Measurements from ENCODE around the gene HLTF.

HLTF gene

GRCh38 chr3:149086232-149086988 lies at the start of gene HLTF:
Gene HLTF, minus strand, starts transcription at chr3:149086533. Its CDS starts 197 bp downstream, at chr3:149086336.
- peak within 1 kb of the TSS; percentile 93 for H3K4me3 Mint-ChIP-seq
- peaks cover 23% of the 10 kb centered on the region for H3K4me1 Mint-ChIP-seq (ENCODE audit: low read depth)
- peak within 1 kb of the TSS; percentile 50 for H3K27ac Mint-ChIP-seq
- peaks cover 10% of the 10 kb centered on the region for H3K36me3 Mint-ChIP-seq (ENCODE audit: low read depth)
- H3K27me3 Mint-ChIP-seq, result no peaks in the 10 kb centered on the region
- no peaks in the 10 kb centered on the region for H3K9me3 Mint-ChIP-seq

GRCh38 chr3:149134575-149134974 lies 48.2 kb upstream of the HLTF start:
- Mint-ChIP-seq H3K27ac (no peak overlapping the region), H3K36me3 (ENCODE audit: low read depth) (peaks cover 10% of the 10 kb centered on the region), H3K4me1 (ENCODE audit: low read depth) (peaks cover 46% of the 10 kb centered on the region), H3K9me3 (no peaks in the 10 kb centered on the region), H3K4me3 (no peak overlapping the region), H3K27me3 (no peaks in the 10 kb centered on the region)

GRCh38 chr3:149131589-149131988 lies 45.3 kb upstream of the HLTF start:
- Mint-ChIP-seq H3K27me3 (peaks cover 3% of the 10 kb centered on the region), H3K36me3 (ENCODE audit: low read depth) (peaks cover 10% of the 10 kb centered on the region), H3K27ac (no peak overlapping the region), H3K9me3 (no peaks in the 10 kb centered on the region), H3K4me1 (ENCODE audit: low read depth) (peaks cover 50% of the 10 kb centered on the region), H3K4me3 (peak overlapping the region; percentile 90)

- Mint-ChIP-seq H3K9me3 (no peaks in the 10 kb centered on the region), H3K4me1 (ENCODE audit: low read depth) (peaks cover 47% of the 10 kb centered on the region), H3K36me3 (ENCODE audit: low read depth) (peaks cover 10% of the 10 kb centered on the region), H3K27ac (peak within 1 kb of the TSS; percentile 84), H3K4me3 (peak within 1 kb of the TSS; percentile 90), H3K27me3 (peaks cover 6% of the 10 kb centered on the region)
Observed at GRCh38 chr3:149129326-149130205, 43.2 kb upstream of the HLTF start, which contains the start of gene HPS3. Gene HPS3, plus strand, starts transcription at chr3:149129638. Its CDS starts 86 bp downstream, at chr3:149129724.

GRCh38 chr3:149128821-149129220 lies 42.5 kb upstream of the HLTF start:
- H3K4me3 Mint-ChIP-seq, result peak overlapping the region; percentile 90
- H3K9me3 Mint-ChIP-seq, result no peaks in the 10 kb centered on the region
- H3K27ac Mint-ChIP-seq, result peak overlapping the region; percentile 84
- H3K36me3 Mint-ChIP-seq (ENCODE audit: low read depth), result peaks cover 6% of the 10 kb centered on the region
- peaks cover 6% of the 10 kb centered on the region for H3K27me3 Mint-ChIP-seq
- H3K4me1 Mint-ChIP-seq (ENCODE audit: low read depth), result peaks cover 42% of the 10 kb centered on the region

- Mint-ChIP-seq H3K36me3 (ENCODE audit: low read depth) (no peaks in the 10 kb centered on the region), H3K27ac (no peak overlapping the region), H3K4me3 (no peak overlapping the region), H3K9me3 (no peaks in the 10 kb centered on the region), H3K4me1 (ENCODE audit: low read depth) (peaks cover 3% of the 10 kb centered on the region), H3K27me3 (peaks cover 4% of the 10 kb centered on the region)
Observed at GRCh38 chr3:149122721-149123578, 36.6 kb upstream of the HLTF start.

- H3K9me3 Mint-ChIP-seq, result no peaks in the 10 kb centered on the region
- no peak overlapping the region for H3K27ac Mint-ChIP-seq
- peaks cover 3% of the 10 kb centered on the region for H3K4me1 Mint-ChIP-seq (ENCODE audit: low read depth)
- H3K36me3 Mint-ChIP-seq (ENCODE audit: low read depth), result no peaks in the 10 kb centered on the region
- no peak overlapping the region for H3K4me3 Mint-ChIP-seq
- H3K27me3 Mint-ChIP-seq, result no peaks in the 10 kb centered on the region
Observed at GRCh38 chr3:149120051-149120972, 34.0 kb upstream of the HLTF start.

DNA sequence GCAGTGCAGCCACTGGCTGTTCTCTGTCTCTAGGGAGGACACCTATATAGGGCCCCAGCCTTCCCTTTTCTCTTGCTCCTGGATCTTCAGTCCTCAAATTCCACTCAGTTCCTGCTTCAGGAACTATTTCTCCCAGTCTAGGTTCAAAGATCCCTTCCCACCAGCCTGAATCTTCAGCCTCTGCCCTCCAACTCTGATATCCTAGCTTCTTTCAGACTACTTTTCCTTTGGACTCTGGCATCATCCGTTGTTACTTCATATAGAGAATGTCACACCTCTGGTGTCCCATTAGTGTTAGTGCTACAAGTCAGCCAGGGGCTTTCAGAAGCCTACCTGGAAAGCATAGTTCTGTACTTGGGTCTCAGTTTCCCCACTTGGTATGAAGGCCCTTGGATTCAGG lies 33.1 kb upstream of the HLTF start:
- peaks cover 3% of the 10 kb centered on the region for H3K4me1 Mint-ChIP-seq (ENCODE audit: low read depth)
- H3K27me3 Mint-ChIP-seq, result no peaks in the 10 kb centered on the region
- no peak overlapping the region for H3K27ac Mint-ChIP-seq
- no peak overlapping the region for H3K4me3 Mint-ChIP-seq
- H3K9me3 Mint-ChIP-seq, result no peaks in the 10 kb centered on the region
- no peaks in the 10 kb centered on the region for H3K36me3 Mint-ChIP-seq (ENCODE audit: low read depth)

GRCh38 chr3:149118724-149119123 lies 32.4 kb upstream of the HLTF start:
- Mint-ChIP-seq H3K27ac (no peak overlapping the region), H3K4me3 (no peak overlapping the region), H3K4me1 (ENCODE audit: low read depth) (peaks cover 3% of the 10 kb centered on the region), H3K36me3 (ENCODE audit: low read depth) (no peaks in the 10 kb centered on the region), H3K9me3 (no peaks in the 10 kb centered on the region), H3K27me3 (no peaks in the 10 kb centered on the region)

DNA sequence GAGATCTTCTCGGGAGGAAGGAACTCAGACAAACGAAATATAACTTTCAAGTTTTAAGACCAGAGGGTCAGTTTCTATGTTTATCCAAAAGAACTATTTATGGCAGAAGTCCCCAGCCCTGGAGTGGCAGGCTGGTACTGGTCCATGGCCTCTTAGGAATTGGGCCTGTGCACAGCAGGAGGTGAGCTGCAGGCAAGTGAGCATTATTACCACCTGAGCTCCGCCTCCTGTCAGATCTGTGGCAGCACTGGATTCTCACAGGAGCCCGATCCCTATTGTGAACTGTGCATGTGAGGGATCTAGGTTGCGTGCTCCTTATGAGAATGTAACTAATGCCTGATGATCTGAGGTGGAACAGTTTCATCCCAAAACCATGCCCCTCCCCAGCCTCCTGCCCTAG lies 28.8 kb upstream of the HLTF start:
- peaks cover 2% of the 10 kb centered on the region for H3K27me3 Mint-ChIP-seq
- H3K4me3 Mint-ChIP-seq, result no peak overlapping the region
- H3K27ac Mint-ChIP-seq, result no peak overlapping the region
- H3K9me3 Mint-ChIP-seq, result no peaks in the 10 kb centered on the region
- no peaks in the 10 kb centered on the region for H3K4me1 Mint-ChIP-seq (ENCODE audit: low read depth)
- no peaks in the 10 kb centered on the region for H3K36me3 Mint-ChIP-seq (ENCODE audit: low read depth)

DNA sequence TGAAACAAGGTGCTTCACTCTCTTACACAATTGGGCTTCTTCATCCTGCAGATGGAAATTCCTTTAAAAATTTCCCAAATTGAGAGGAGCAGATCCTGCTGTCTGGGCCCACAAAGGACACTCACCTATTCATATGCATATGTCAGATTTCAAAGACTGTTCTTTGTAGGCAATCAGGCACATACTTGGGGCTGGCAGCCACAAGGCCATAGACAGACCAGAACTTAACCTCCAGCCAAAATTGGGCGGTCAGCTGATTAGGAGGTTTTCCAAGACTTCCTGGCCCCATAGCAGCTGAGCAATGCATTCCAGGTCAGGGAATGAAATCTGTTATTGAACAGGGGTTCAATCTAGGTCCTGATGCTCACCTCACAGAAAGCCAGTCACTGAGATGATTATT lies 28.1 kb upstream of the HLTF start:
- no peaks in the 10 kb centered on the region for H3K36me3 Mint-ChIP-seq (ENCODE audit: low read depth)
- H3K9me3 Mint-ChIP-seq, result peaks cover 3% of the 10 kb centered on the region
- no peak overlapping the region for H3K27ac Mint-ChIP-seq
- H3K4me3 Mint-ChIP-seq, result no peak overlapping the region
- peaks cover 6% of the 10 kb centered on the region for H3K27me3 Mint-ChIP-seq
- H3K4me1 Mint-ChIP-seq (ENCODE audit: low read depth), result no peaks in the 10 kb centered on the region

GRCh38 chr3:149104484-149104883 lies 18.2 kb upstream of the HLTF start:
- H3K9me3 Mint-ChIP-seq, result peaks cover 6% of the 10 kb centered on the region
- no peak overlapping the region for H3K27ac Mint-ChIP-seq
- H3K36me3 Mint-ChIP-seq (ENCODE audit: low read depth), result peaks cover 9% of the 10 kb centered on the region
- H3K27me3 Mint-ChIP-seq, result peaks cover 9% of the 10 kb centered on the region
- H3K4me1 Mint-ChIP-seq (ENCODE audit: low read depth), result no peaks in the 10 kb centered on the region
- no peak overlapping the region for H3K4me3 Mint-ChIP-seq

GRCh38 chr3:149101641-149102040 lies 15.3 kb upstream of the HLTF start:
- Mint-ChIP-seq H3K4me1 (ENCODE audit: low read depth) (no peaks in the 10 kb centered on the region), H3K36me3 (ENCODE audit: low read depth) (peaks cover 5% of the 10 kb centered on the region), H3K27ac (no peak overlapping the region), H3K27me3 (peaks cover 12% of the 10 kb centered on the region), H3K4me3 (no peak overlapping the region), H3K9me3 (peaks cover 6% of the 10 kb centered on the region)

- H3K36me3 Mint-ChIP-seq (ENCODE audit: low read depth), result peaks cover 5% of the 10 kb centered on the region
- peaks cover 6% of the 10 kb centered on the region for H3K9me3 Mint-ChIP-seq
- H3K27me3 Mint-ChIP-seq, result peaks cover 12% of the 10 kb centered on the region
- H3K4me3 Mint-ChIP-seq, result no peak overlapping the region
- H3K27ac Mint-ChIP-seq, result no peak overlapping the region
- no peaks in the 10 kb centered on the region for H3K4me1 Mint-ChIP-seq (ENCODE audit: low read depth)
Observed at GRCh38 chr3:149101154-149101553, 14.8 kb upstream of the HLTF start.

Measured in stimulated activated naive CD8-positive, alpha-beta T cell treated with anti-CD3 and anti-CD28 coated beads, Interleukin-15, Interleukin-2, amounts not matched to agents 100 ng/mL and 50 ng/mL, for 24 hours (primary cell).